ENCODE results near the gene ARMC12. TPM values are rescaled to one million over a fixed set of nuclear protein-coding genes. Genes with fewer than 3 reads are reported as not detected.

ARMC12 gene
- total and polyA plus RNA-seq, 10 of the 15 experiments (the other 5 are each of a cell fraction or from before 2014, with no cell fraction given) = 0.10 to 1.6 (median 0.62) TPM

- Histone ChIP-seq H3K36me3 (ENCODE audit: control insufficient read depth in 2 of 2, insufficient read depth in 2 of 2, low read length in 1 of 2) (no peaks in the 10 kb centered on the region), H3K79me2 (ENCODE audit: control insufficient read depth, insufficient read depth, low read length) (no peaks in the 10 kb centered on the region; the same call in 1 of the 2 replicates), H4K20me1 (ENCODE audit: control insufficient read depth, insufficient read depth) (no peaks in the 10 kb centered on the region), H3K4me2 (ENCODE audit: control insufficient read depth, insufficient read depth) (peak overlapping the region; percentile 74), H3K4me3 (peak overlapping the region; percentile 45; the same call in 1 of the 2 replicates), H3K9ac (ENCODE audit: control insufficient read depth, insufficient read depth, low read length) (no peak overlapping the region), H2AFZ (ENCODE audit: control insufficient read depth, low read depth, low read length) (peak overlapping the region; percentile 42; the same call in 1 of the 2 replicates), H3K9me3 (replicated peaks; ENCODE audit: control insufficient read depth, insufficient read depth, low read length) (no peaks in the 10 kb centered on the region), H3K27me3 (replicated peaks in 1 of 2; ENCODE audit: control insufficient read depth in 2 of 2, insufficient read depth in 2 of 2, low read length in 1 of 2) (no peaks in the 10 kb centered on the region), H3K4me1 (ENCODE audit: control insufficient read depth, insufficient read depth, low read length) (peaks cover 53% of the 10 kb centered on the region), H3K27ac (ENCODE audit: control insufficient read depth, insufficient read depth) (peak overlapping the region; percentile 47)
- 6% methylated on average over 13 of the region's 15 CpGs for WGBS (ENCODE audit: insufficient coverage, insufficient replicate concordance, low lambda C conversion rate, missing lambda C conversion rate)
- BruUV-seq (replicated peaks) = TSS peak; percentile 93
- TF ChIP-seq NKRF (conservative IDR thresholded peaks at IDR 0.05) (0 out of 2 replicates have a peak, but pooled peaks have one; percentile 32), ZNF24 (IDR thresholded peaks at IDR 0.05) (no peak), E2F4 (IDR thresholded peaks at IDR 0.05; ENCODE audit: low read depth, low read length) (peak; percentile 64)
- in situ Hi-C loops (cut with MboI) (no loop called here), intact Hi-C loops (cut with micrococcal nuclease; ENCODE audit: unreplicated experiment) (loop anchor here (5.0 to 10.0 kb wide), 2 partner anchors 386 to 434 kb away; partner anchors contain the start of genes DEF6 and PPARD)
- ATAC-seq (peak; percentile 4), FAIRE-seq (no peak), DNase-seq (ENCODE audit: low read depth, low spot score) (no peak)
- RAD21 ChIA-PET (ENCODE audit: unreplicated experiment) = interaction anchor here (1.6 to 5.6 kb wide), 5 partner anchors 9 to 208 kb away, joined by 4 to 36 read pairs (median 7); no protein-coding TSS in a partner anchor
- SMC1A ChIA-PET (ENCODE audit: uncharacterized antibody, unreplicated experiment) = interaction anchor here (0.7 to 3.6 kb wide), 5 partner anchors 13 to 159 kb away, joined by 3 to 21 read pairs (median 6); no protein-coding TSS in a partner anchor
- POLR2A ChIA-PET = interaction anchor here (0.5 to 2.1 kb wide), 7 partner anchors 11 to 57 kb away, joined by 3 to 11 read pairs (median 5); no protein-coding TSS in a partner anchor
- CTCF ChIA-PET = interaction anchor here (1.0 to 2.7 kb wide), 5 partner anchors 8 to 68 kb away, joined by 3 to 13 read pairs (median 4); no protein-coding TSS in a partner anchor
Observed at GRCh38 chr6:35730745-35731413, 6.0 kb upstream of the ARMC12 start.

Measured in GM12878 (cell line).